Ramos (cell line): Measurements from ENCODE around the gene C1orf159.

Source experiments
- in situ Hi-C: fragments of 300-500 bp; cut with MboI; formaldehyde crosslinking; loops from one replicate; pipeline ENCODE4 v1.14.3; 2022; ENCODE audit warnings: low sequenced_read_pairs; ENCODE audit not compliant: unreplicated experiment

The C1orf159 gene

GRCh38 chr1:1120096-1120495 is 4.2 kb upstream of the C1orf159 start:
- in situ Hi-C loops, result no loop called here

- in situ Hi-C loops, result loop anchor here (10.0 kb wide), 1 partner anchor 115 kb away; the partner anchor contains the start of genes B3GALT6 and SDF4
Observed at GRCh38 chr1:1119272-1119890, 3.5 kb upstream of the C1orf159 start.

- in situ Hi-C loops, result loop anchor here (10.0 kb wide), 1 partner anchor 116 kb away; the partner anchor contains the start of genes B3GALT6 and SDF4
Observed at GRCh38 chr1:1118876-1119220, 3.0 kb upstream of the C1orf159 start.

GRCh38 chr1:1118011-1118875 is 2.4 kb upstream of the C1orf159 start:
- in situ Hi-C loops, result loop anchor here (10.0 kb wide), 1 partner anchor 117 kb away; the partner anchor contains the start of genes B3GALT6 and SDF4

GRCh38 chr1:1117469-1117831 is 1.6 kb upstream of the C1orf159 start:
- in situ Hi-C loops, result loop anchor here (10.0 kb wide), 1 partner anchor 117 kb away; the partner anchor contains the start of genes B3GALT6 and SDF4

- in situ Hi-C loops, result loop anchor here (10.0 kb wide), 1 partner anchor 118 kb away; the partner anchor contains the start of genes B3GALT6 and SDF4
Observed at GRCh38 chr1:1116701-1117468, 996 bp upstream of the C1orf159 start.

GRCh38 chr1:1115136-1115785 is 628 bp downstream of the C1orf159 start:
- in situ Hi-C loops, result loop anchor here (10.0 kb wide), 1 partner anchor 120 kb away; the partner anchor contains the start of genes B3GALT6 and SDF4

DNA sequence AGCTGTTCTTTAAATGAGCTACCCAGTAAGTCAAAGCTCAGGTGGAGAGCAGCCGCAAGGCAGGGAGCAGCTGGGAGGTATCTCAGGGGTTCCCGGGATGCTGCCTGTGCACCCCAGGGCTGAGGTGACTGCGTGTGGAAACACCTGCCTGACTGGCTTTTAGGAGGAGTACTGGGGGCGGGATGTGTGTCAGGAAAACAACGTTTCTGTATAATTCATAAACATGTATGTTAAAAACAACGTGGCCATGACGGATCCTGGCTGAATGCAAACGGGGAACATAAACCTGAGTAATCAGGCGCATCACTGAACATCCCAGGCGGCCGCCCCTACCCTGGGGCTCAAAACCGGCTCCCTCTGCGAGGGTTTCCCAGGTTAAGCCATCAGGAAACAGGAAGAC is 1.5 kb downstream of the C1orf159 start:
- in situ Hi-C loops, result loop anchor here (5.0 to 10.0 kb wide), 2 partner anchors 62 to 120 kb away; partner anchors contain the start of genes B3GALT6 and SDF4

DNA sequence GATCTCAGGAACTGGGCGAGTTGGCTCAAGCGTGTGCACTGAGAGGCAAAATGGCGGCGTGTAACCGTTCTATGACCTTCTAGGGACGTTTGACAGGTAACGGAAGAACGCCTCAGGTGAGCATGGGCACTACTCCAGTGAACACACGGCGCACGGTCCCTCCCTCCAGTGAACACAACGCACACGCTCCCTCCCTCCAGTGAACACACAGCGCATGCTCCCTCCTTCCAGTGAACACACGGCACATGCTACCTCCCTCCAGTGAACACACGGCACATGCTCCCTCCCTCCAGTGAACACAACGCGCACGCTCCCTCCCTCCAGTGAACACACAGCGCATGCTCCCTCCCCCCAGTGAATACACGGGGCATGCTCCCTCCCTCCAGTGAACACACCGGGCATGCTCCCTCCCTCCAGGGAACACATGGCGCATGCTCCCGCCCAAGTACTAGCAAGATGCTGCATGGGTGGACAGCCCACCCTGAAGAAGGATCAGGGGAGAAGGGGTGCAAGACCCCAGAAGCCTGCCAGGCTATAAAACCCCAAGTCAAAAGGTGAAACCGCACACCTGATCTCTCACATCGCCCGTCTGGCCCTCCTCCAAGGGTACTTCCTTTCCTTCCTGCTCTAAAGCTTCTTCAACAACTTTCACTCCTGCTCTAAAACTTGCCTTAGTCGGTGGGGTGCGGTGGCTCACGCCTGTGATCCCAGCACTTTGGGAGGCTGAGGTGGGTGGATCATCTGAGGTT is 3.5 kb downstream of the C1orf159 start:
- in situ Hi-C loops, result loop anchor here (5.0 to 10.0 kb wide), 2 partner anchors 60 to 122 kb away; partner anchors contain the start of genes B3GALT6 and SDF4

GRCh38 chr1:1111516-1112236 is 4.2 kb downstream of the C1orf159 start:
- in situ Hi-C loops, result loop anchor here (5.0 to 10.0 kb wide), 2 partner anchors 59 to 123 kb away; partner anchors contain the start of genes B3GALT6 and SDF4

- in situ Hi-C loops, result loop anchor here (5.0 to 10.0 kb wide), 2 partner anchors 58 to 124 kb away; partner anchors contain the start of genes B3GALT6 and SDF4
Observed at GRCh38 chr1:1110561-1110971, 5.3 kb downstream of the C1orf159 start.

- in situ Hi-C loops, result loop anchor here (5.0 to 10.0 kb wide), 2 partner anchors 57 to 125 kb away; partner anchors contain the start of genes B3GALT6 and SDF4
Observed at GRCh38 chr1:1109743-1110142, 6.1 kb downstream of the C1orf159 start.

- in situ Hi-C loops, result no loop called here
Observed at GRCh38 chr1:1106510-1107221, 9.2 kb downstream of the C1orf159 start.

DNA sequence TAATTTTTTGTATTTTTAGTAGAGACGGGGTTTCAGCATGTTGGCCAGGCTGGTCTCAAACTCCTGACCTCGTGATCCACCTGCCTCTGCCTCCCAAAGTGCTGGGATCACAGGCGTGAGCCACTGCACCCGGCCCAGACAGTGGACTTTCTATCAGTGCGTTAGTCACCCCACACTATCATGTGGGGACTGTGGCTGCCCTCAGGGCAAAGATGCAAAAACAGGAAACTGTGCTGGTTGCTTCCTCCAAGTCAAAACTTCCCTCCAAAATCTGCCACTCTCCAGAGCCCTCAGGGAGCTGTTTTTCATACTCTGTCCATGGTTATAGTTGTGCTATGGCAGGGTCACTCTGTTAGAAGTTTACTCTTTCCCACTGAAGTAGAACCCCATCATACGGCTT is 11.7 kb downstream of the C1orf159 start:
- in situ Hi-C loops, result loop anchor here (5.0 kb wide), 1 partner anchor 43 kb away; no protein-coding TSS in a partner anchor

- in situ Hi-C loops, result loop anchor here (5.0 kb wide), 1 partner anchor 46 kb away; no protein-coding TSS in a partner anchor
Observed at GRCh38 chr1:1101503-1101902, 14.4 kb downstream of the C1orf159 start.

GRCh38 chr1:1100296-1100695 is 15.6 kb downstream of the C1orf159 start:
- in situ Hi-C loops, result loop anchor here (5.0 kb wide), 1 partner anchor 47 kb away; no protein-coding TSS in a partner anchor

GRCh38 chr1:1099506-1100183 is 16.2 kb downstream of the C1orf159 start:
- in situ Hi-C loops, result loop anchor here (5.0 kb wide), 1 partner anchor 48 kb away; no protein-coding TSS in a partner anchor
